Ureter (tissue), 1 donor: ENCODE data around the gene MACROH2A1. TPM values are rescaled to one million over a fixed set of nuclear protein-coding genes. Genes with fewer than 3 reads are reported as not detected.
A peak's percentile ranks its signal among the peaks of the same experiment; 100 is the strongest.

ENCODE experiments used
- DNase-seq: peaks from one replicate; pipeline ENCODE4 v3.0.0-alpha.2; 2020; ENCODE audit warnings: low spot score
- total RNA-seq: library from RNA; stranded (reverse); gene quantifications from one replicate; pipeline ENCODE4 v1.2.4, GENCODE V29; 2023
- donor health status: DM: yes; HTN: yes; CAD: no.

MACROH2A1 gene
- total RNA-seq, 1 donor from 2014 or later, result 248 TPM

DNA sequence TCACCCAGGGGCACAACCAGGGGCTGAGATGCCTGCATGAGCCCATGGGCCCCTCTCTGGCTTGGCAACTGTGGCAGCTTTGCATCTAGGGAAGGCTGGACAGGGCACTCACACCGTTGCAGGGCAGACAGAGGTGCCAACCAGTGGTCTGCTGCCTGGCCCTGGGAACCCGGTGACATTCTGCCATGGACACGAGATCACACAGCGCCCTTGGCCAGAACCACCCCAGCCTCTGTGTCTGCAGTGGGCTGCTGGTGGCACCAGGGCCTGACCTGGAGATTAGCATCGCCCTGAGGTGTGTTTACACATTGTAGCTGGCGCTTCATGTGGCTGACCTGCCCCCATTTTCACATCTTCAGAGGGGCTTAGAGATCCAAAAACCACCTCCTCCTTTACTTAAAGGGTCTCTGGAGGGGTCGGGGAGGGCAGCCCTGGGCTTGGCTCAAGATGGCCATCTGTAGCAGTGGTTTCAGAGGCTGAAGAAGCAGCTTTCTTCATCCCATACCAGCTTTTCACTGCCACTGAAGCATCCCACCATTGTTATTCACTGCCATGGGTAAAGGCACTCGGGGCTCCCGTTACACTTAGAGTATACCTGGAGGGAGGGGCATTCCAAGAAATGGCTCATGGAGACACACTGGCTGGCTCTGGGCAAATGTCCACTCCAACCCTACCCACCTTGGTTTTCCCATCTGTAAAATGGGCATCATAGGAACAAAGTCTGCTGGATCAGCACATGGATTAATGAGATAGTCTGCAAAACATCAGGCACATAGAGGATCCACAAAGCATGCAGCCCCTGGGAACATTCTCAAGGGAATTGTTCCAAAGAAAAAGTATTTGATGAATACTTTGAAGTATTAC lies 36.7 kb upstream of the MACROH2A1 start:
- DNase-seq, result no peak

DNA sequence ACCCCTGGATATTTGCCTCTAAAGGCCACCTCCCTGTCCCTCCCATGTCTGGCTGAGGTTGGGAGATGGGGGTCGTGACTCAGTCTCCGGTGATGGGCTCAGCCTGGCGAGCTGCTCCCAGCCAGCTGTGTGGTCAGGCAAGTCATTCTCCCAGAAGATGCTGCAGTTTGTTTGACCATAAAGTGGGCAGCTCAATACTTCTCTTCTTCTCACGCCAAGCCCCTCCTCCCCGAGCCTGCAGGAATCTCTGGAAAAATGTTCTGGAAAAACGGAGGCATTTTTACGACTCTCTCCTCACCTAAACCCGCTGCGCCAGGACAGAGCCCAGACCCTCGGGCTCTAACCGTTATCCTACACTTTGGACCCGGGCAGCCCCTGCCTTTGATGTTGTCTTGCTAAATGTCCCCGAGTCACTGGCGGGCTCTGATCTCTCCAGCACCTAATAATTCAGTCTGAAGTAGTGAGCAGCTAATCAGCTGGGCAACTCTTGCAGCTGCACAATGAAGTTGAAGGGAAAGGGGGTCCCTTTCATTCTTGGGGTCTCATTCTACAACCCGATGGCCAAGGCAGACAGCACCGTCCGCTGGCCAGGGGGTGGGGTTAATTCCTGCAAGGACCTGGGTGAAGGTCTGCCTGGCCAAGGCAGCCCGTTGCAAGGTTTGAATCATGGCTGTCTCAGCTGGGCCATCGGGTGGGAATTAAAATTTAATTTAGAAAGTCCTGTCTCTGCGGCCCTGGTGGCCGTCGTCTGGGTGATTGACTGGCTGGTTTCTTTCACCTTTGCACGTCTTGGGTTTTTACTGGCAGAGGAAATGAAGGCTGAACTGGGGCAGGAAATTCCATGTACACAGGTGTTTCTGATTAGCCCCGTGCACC lies 35.8 kb upstream of the MACROH2A1 start:
- no peak for DNase-seq

DNA sequence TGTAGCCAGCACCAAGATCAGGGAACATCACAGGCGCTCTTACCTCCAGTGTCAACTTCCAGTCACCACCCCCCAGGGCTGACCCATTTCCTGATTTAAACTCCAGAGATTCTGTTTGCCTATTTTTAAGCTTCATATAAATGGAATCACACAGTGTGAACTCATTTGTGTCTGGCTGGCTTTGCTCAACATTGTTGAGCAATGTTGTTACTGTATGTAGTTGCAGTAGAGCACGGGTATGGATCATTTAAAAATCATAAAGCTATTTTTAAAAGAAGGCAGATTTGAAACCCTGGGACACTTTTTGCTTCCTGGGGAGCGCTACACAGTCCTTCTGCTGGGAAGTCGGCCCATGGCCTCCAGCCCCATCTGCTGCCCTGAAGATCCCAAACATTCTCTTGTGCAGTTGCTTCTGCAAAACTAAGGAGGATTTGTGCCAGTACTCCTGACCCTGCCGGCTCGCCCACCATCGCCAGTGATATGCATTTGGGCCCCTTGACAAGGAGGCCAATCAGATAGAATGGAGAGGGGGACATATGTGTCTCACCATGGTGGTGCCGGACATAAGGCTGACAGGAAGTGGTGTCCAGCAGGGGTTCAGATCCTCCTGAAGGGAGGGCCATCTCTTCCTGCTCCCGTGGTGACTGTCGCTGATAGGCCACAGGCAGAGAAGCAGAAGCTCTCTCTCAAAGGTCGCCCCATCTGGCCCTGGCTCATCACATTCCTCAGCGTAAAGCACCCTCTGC lies 34.8 kb upstream of the MACROH2A1 start:
- no peak for DNase-seq

DNA sequence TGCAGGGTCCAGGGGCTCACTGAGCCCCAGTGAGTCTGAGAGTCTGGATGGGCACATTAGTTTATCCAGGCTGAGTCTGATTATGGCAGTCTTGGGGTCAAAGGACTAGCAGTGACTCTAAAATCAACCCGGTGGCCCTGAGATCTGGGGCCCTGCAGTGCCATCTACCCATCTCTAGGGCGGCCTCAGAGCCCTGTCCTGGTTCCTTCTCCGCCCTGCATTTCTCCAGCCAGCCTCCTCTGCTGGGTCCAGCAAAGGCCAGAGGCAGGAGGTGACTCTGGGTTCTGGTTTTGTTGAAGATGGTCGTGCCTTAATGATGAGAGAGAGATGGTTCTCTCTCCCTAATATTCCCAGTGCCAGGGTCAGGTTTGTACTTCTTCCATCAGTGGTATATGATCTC lies 33.1 kb upstream of the MACROH2A1 start:
- DNase-seq, result no peak

DNA sequence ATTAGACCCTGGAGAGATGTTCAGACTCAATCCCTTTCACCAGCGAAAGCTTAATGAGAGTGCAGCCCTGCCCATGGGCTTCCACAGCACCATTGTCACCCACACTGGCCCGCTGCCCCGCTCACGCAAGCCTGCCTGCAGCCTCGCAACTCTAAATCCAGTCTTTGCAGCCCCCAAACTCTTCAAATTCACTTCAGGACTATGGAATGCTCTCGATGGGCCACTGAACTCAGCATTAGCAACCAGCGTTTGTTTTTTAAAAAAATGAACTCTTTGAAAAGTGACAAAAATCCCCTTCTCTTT lies 31.1 kb upstream of the MACROH2A1 start:
- DNase-seq, result no peak

DNA sequence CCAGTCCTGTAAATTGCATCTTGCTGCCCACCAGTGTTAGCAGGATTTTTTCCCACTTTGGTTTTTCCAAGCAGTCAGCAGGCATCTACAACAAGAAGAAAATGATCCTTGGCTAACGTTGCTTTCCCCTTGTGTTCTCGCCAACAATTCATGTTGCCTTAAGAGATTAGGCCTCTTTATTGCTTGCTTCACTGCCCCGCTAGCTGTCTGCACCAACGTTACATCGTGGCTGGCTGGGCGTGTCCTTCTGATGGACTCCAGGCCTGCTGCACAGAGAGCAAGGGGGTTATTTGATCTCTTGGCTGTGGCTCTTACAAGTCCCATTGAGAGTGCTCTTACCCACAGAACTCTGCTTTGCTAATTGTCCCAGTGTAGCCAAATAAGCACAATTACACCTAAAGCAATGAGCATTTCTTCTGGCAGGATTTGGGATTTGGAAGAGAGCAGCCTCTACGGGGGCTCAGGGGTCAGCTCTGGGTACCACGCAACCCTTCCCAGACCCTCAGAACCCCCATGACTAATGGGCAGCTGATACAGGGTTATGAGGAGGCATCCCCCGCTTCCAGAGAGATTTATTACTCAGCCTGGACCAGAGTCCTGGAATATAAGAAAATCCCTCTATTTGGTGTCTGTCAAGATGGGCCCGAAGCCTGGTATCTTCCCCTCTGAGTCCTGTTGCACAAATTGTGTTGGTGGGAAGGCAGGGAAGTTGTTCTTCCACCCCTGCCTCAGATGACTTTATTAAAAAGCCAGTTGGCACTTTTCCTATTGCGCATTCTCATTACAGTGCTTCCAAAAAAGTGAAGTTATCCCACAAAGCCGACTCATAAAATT lies 30.5 kb upstream of the MACROH2A1 start:
- no peak for DNase-seq

DNA sequence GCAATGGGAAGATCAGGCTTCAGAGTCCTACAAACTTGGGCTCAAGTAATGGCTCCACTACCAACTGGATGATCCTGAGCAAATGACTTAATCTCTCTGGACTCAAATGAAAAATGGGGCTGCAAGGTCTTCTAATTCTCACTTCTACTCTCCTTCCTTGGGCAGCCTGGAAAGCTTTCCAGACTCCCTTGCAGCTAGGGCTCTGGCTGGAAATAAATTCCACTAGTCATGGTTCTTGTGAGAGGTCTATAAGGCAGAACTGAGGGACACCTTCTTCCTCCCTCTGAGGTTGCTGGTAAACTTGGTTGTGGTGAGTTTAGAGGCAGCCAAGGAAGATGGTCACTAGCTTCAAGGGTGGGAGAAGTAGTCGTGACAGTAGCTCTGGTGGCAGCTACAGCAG lies 29.6 kb upstream of the MACROH2A1 start:
- no peak for DNase-seq

DNA sequence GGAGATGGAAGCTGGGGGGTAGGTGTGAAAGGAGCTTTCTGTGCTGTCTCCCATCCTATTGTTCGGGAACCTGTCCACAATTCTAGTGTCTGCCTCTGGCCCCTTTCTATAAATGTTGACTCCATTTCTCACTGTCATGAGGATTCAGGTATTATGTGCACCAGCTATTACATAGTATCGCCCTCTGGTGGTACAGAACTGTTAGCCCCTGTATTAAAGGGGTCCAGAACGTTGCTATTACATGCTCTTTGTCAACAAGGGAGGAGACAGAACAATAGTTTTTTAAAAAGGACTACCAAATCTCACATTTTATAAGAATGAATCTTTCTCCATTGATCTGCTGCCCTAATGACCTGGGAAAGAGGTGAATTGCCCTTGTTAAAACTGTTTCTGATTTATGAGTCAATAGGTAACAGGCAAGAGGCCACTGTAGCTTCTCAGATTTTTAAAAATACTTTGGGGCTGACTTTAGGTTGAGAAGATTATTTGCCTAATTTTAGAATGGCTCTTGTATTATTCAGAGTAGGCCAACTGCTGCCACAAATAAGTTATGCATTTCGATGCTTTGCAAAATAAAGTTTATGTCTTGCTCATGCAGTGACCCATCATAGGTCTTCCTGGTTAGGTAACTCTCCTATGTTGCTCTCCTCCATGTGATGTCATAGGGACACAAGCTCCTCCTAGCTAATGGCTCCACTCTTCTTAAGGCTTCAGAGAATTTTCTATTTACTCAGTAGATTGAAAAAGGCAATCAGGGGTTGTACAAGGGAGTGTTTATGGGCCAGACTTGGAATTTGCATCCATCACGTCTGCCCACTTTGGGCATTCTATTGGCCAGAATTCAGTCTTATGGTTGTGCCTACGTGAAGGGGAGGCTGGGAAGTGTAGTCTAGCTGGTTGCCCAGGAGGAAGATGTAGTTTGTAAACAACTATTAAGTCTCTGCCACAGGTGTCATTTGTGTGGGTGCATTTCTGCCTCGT lies 27.4 kb upstream of the MACROH2A1 start:
- DNase-seq, result no peak

DNA sequence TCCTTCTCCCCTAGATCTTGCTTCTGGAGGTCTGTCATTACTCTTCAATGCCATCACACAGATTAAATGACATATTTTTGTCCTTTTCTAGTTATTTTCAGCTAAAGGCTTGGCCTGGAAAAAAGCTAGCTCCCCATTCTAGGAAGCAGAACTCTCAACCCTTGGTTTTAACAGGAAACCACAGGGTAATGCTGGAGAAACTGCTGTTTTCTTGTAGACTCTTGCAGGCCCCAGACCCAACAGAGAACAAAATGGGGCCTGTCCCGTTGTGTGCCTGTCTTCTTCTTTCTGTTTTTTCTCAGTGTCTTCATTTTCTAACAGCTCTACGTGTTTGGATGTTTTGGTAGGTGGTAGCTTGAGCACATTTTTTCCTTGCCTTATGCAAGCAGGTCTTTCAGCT lies 26.6 kb upstream of the MACROH2A1 start:
- DNase-seq, result no peak

DNA sequence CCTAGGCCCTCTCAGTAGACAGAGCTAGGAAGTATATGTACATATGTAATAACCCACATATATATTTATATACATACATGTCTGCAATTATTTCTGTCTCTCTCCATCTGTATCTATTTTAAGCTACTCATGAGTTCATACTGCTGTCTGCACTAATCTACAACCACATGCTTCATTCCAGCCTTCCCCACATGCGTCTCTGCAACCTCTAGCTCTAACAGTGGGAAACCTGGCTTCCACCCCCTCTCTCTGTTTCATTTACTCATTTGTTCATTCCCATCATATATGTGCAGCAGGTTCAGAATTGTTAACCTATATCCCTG lies 24.8 kb upstream of the MACROH2A1 start:
- no peak for DNase-seq

DNA sequence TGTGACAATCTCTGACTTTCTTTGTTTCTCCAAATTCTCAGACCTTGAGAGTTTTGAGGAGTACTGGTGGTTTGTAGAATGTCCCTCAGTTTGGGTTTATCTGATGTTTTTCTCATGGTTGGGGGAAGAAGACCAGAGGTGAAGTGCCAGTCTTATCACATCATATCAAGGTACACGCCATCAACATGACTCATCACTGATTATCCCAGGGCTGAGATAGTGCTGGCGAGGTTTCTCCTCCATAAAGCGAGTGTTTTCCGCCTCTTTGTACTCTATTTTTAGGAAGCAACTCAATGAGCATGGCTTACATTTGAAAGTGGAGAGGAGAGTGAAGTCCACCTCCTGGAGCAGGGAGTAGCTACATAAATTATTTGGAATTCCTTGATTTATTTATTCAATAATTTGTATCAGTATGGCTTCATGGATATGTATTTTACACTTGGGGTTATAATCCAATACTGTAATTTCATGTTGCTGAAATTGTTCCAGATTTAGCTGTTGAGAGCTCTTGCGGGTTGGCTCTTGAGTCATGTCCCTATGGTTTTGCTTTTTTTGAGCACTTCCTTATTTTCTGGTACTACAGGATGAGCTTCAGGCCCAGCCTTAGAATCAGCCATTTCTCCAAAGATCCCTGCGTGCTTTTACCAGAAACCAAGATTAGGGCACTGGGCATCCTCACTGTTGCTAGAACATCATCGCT lies 24.3 kb upstream of the MACROH2A1 start:
- no peak for DNase-seq

DNA sequence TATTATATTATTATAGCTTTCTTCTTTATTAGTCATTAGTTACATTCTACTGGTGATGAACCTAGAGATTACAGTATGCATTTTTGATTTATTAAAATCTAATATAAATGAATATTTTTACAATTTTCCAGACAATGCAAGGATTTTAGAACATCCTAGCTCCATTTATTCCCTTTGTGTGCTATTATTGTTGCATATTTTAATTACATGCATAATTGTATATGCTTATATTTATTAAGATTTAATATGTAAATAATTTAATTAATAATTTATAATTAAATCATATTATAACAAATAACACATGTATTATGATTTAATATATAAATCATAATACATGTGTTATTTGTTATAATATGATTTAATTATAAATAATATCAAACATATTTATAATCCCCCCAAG lies 23.4 kb upstream of the MACROH2A1 start:
- DNase-seq, result no peak

DNA sequence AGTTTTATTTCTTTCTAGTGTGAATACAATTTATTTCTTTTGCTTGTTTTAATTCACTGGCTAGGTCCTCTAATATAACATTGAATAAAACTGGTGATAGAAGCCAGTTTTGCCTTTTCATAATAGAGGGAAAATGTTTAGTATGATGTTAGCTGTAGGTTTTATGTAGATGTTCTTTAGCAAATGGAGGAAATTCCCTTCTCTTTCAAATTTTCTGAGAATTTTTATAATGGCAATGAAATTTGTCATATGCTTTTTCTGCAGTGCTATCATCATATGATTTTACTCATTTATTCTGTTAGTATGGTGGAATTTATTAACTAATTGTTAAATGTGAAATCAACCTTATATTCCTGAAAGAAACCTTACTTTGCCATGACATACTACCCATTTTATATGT lies 18.1 kb upstream of the MACROH2A1 start:
- no peak for DNase-seq

DNA sequence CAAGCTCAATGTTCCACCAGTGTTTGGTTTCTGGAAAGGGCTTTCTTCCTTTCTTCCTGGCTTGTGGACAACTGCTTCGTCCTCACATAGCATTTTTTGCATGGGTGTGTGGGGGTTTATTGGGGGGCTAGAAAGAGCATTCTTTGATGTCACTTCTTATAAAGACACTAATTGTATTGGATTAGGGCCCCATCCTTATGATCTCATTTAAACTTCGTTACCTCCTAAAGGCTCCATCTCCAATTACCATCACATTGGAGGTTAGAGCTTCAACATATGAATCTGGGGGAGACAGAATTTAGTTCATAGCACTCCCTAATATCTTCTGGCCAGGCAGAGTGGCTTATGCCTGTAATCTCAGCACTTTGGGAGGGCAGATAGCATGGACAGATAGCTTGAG lies 6.1 kb upstream of the MACROH2A1 start:
- no peak for DNase-seq

DNA sequence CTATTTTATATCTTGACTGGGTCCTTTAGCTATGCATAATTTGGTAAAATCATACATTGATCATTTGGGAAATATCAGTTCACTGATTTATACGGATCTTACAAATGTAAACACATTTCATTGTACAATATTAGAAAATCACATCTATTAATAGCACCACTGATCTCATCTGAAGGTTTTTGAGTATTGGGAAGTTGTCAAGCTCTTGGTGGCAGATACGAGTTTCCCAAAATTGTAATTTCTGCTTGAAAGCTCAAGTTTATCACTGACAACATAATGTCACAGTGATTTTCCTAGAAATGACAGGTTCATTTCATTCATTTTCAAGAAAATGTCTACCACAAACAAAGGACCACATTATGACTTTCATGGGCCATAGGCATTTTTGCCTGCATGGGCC lies 3.0 kb upstream of the MACROH2A1 start:
- no peak for DNase-seq

DNA sequence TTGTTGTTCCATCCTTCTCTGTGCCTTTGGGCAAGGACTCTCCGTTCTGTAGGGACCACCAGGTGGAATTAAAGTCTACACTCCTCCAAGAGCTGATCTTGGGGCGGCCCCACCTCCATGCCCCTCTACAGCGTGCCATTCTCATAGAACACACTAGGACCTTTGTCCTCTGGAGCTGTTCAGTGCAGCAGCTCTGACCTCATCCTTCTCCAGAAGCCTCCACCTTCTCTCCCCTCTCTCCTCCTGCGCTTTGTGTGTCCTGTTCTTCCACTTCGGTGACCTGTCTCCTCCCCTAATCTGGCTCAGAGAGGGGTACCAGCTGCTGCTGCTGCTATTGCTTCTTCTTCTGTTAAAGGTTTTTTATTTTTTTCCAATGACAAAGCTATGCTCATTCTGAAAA lies 1.8 kb upstream of the MACROH2A1 start:
- no peak for DNase-seq

DNA sequence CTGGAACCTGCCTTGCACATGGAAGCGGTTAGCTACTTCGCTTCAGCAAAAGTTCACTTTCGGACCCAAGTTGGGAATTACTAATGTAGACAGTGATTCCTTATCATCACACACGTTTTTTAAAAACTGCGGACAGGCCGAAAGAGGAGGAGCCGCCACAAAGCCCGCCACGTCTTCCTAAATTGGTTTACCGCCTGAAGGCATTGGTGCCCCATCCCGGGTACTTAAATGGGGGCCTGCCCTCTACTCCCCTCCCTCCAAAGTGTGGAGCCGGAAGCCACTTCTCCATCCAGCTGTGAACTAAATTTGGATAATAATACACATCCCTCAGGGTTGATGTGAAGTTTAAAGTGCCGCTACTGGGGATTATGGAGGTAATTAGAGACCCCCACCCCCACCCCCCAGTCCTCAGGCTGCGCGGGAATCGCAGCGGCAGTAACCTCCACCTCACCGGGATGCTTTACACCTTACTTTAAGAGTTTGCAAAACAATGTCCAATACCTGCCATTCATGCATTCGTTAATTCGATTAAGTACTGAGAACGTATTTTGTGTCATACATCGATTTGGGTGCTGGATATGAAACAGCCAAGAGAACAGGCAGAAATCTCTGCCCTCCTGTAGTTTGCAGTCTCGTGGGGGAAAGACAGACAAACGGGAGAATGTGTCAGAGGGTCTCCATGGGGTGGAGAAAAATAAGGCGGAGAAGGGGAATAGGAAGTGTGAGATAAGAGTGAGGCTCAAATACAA lies 937 bp upstream of the MACROH2A1 start:
- no peak for DNase-seq

DNA sequence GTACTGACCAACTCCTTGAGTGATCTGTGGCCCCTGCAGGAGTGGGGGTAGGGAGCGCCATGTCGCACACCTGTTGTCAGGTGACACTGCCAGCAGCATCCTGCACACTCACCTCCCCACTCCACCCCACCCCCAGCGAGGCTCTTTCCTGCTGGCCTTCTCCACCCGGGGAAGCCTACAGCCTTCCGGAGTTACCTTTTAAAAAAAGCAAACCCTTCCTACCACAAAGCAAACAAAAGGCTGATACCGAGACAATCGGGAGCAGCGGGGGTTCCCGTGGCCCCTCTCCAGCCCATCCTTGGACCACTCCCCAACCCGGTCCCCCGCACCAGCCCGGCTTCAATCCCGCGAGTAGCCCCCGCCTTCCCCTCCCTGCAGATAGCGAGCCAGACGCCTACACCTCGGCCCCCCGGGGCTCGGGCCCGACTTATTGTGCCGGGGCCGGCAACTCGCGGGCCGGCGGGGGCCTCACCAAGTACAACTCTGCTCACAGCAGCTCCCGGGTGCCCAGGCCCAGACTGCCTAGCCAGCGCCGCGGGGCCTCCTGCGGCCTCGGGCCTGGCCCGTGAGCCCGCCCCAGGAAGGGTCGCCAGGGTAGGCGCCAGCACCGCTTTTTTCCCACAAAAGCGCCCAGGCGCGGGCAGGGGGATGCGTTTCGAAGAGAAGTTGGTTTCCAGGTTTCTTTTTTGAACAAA lies 724 bp downstream of the MACROH2A1 start:
- peak; percentile 77 for DNase-seq

DNA sequence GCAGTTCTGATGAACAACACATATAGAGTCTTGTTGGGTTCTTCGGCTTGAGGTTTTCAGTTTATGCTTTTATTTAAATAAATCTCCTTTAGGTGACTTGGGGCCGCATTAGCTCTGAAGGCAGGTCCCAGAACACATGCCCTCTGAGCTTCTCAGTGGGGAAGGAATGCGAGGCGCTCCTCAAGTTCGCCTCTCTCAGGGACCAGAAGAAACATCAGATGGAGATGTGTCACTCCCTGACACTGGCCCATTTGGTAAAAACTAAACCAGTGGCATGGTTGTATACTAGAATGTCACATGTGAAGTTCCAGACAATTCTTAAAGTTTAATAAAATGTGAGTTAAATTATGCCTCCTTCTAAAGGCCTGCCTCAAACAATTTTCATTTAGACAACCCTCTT lies 1.9 kb downstream of the MACROH2A1 start:
- DNase-seq, result no peak
